ENCODE results near the gene CISTR. TPM values are rescaled to one million over a fixed set of nuclear protein-coding genes. Genes with fewer than 3 reads are reported as not detected.

CISTR gene
- total RNA-seq, 2 donors from 2014 or later: not detected

DNA sequence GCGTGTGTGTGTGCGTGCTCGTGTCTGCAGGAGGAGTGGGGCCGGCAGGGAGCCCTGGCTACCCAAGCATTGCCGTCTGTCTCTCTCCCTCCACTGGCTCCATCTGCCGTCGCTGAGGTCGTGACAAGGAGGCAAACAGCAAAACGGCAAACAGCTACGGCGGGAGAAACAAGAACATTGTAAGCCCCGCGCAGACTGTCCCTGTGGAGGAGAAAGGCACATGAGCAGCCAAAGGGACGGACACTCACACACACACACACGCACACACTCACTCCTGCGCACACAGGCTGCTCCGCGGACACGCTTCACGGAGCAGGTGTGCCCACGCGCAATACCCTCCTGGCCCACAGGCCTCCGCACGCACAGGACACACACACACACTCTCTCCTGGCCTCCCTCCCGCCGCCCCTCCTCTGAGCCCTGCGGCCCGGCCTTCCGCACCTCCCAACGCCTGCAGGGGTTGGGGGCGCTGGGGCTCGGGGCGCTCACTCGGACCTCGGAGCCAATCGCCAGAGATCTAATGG, 905 bp downstream of the CISTR start:
- H3K9ac ChIP-seq (ENCODE audit: extremely low read depth, low read length, poor library complexity, severe bottlenecking): no peak overlapping the region
- Mint-ChIP-seq H3K27me3 (ENCODE audit: insufficient read depth) (peaks cover 9% of the 10 kb centered on the region), H3K9me3 (no peaks in the 10 kb centered on the region), H3K27ac (no peak overlapping the region), H3K4me3 (no peak overlapping the region), H3K4me1 (peaks cover 1% of the 10 kb centered on the region), H3K36me3 (ENCODE audit: low read depth) (no peaks in the 10 kb centered on the region)
- no peaks in the 10 kb centered on the region for H3K9me3 ChIP-seq (ENCODE audit: control insufficient read depth, low read length)
- 11 to 25% methylated on average over 7 to 33 of the region's 36 CpGs for WGBS, 2 experiments (ENCODE audit: insufficient coverage in 1 of 2, insufficient read length in 1 of 2)
- no peaks in the 10 kb centered on the region for H3K36me3 ChIP-seq (ENCODE audit: control insufficient read depth, insufficient read depth, low read length)
- peaks cover 96% of the 10 kb centered on the region for H3K27me3 ChIP-seq (ENCODE audit: control insufficient read depth, insufficient read depth, low read length, poor library complexity, severe bottlenecking)
- H3K27ac ChIP-seq (ENCODE audit: low read depth, low read length): peak overlapping the region; percentile 50
- peak; percentile 83 for DNase-seq
- peak overlapping the region; percentile 70 for H3K4me3 ChIP-seq (ENCODE audit: low read length)
- TF ChIP-seq CTCF (conservative IDR thresholded peaks at IDR 0.05): no peak
- no peaks in the 10 kb centered on the region for H3K4me1 ChIP-seq (ENCODE audit: control insufficient read depth, insufficient read depth, low read length)

DNA sequence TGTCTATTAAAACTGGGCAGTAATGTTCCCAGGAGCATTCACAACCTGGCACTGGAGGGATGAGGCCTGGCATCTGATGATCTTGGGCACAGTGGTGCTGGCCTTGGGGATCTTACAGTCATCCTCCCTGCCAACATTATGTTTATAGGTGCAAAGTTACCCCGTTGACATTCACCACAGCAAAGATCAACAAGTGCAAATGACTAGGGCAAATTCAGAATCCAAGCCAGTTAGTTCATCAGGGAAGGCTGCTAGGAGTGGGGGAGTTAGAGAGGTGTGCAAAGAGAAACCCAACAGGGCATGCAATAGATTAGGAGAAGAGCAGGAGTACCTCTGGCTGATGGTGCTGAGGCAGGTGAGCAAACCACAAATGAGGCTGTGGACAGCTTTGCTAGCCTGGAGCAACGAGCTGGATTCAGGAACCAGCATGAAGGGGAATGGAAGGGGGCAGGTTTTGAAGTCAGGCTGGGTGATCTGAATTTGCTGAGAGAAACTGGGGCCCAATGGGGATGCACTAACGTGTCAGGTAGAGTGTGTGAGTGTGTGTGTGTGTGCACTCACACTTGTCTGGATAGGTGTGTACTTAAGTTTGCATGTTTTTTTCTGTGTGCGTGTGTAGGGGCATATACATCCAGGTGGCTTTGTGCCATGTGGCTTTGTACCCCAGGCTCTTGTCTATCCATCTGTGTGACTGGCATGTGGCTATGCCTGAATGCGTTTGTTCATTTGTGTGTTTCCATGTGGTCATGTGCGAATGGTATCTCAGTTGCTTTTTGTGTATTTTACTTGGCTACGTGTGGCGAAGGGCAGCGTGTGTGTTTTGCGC, 1.6 kb downstream of the CISTR start:
- H3K36me3 ChIP-seq (ENCODE audit: control insufficient read depth, insufficient read depth, low read length): no peaks in the 10 kb centered on the region
- H3K27ac Mint-ChIP-seq: no peak overlapping the region

More for the DNA sequence above, 1.6 kb downstream of the CISTR start:
- no peaks in the 10 kb centered on the region for H3K4me1 ChIP-seq (ENCODE audit: control insufficient read depth, insufficient read depth, low read length)
- Mint-ChIP-seq H3K36me3 (ENCODE audit: low read depth) (no peaks in the 10 kb centered on the region), H3K4me3 (no peak overlapping the region), H3K4me1 (peaks cover 1% of the 10 kb centered on the region), H3K9me3 (no peaks in the 10 kb centered on the region), H3K27me3 (ENCODE audit: insufficient read depth) (peaks cover 7% of the 10 kb centered on the region)
- H3K27me3 ChIP-seq (ENCODE audit: control insufficient read depth, insufficient read depth, low read length, poor library complexity, severe bottlenecking): peaks cover 96% of the 10 kb centered on the region
- no peak overlapping the region for H3K27ac ChIP-seq (ENCODE audit: low read depth, low read length)
- no peak for TF ChIP-seq CTCF (conservative IDR thresholded peaks at IDR 0.05)
- peak; percentile 49 for DNase-seq
- H3K4me3 ChIP-seq (ENCODE audit: low read length): peak overlapping the region; percentile 70
- H3K9ac ChIP-seq (ENCODE audit: extremely low read depth, low read length, poor library complexity, severe bottlenecking): no peak overlapping the region
- WGBS, 2 experiments (ENCODE audit: insufficient coverage in 1 of 2, insufficient read length in 1 of 2): 51 to 59% methylated on average over 4 to 10 of the region's 10 CpGs
- no peaks in the 10 kb centered on the region for H3K9me3 ChIP-seq (ENCODE audit: control insufficient read depth, low read length)
